Measurements from ENCODE around the gene RABL6.

GRCh38 chr9:136823136-136824046 lies 15.6 kb downstream of the RABL6 start:
- TF ChIP-seq, protein P1, sequence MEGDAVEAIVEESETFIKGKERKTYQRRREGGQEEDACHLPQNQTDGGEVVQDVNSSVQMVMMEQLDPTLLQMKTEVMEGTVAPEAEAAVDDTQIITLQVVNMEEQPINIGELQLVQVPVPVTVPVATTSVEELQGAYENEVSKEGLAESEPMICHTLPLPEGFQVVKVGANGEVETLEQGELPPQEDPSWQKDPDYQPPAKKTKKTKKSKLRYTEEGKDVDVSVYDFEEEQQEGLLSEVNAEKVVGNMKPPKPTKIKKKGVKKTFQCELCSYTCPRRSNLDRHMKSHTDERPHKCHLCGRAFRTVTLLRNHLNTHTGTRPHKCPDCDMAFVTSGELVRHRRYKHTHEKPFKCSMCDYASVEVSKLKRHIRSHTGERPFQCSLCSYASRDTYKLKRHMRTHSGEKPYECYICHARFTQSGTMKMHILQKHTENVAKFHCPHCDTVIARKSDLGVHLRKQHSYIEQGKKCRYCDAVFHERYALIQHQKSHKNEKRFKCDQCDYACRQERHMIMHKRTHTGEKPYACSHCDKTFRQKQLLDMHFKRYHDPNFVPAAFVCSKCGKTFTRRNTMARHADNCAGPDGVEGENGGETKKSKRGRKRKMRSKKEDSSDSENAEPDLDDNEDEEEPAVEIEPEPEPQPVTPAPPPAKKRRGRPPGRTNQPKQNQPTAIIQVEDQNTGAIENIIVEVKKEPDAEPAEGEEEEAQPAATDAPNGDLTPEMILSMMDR (IDR thresholded peaks at IDR 0.05): no peak
- no peak for TF ChIP-seq POLR2A (IDR thresholded peaks at IDR 0.05)

Data from uterus (tissue), 2 donors.